HFF-Myc (cell line): Measurements from ENCODE around the gene CFD.

Experiments
- DNase-seq: peaks from one replicate; pipeline ENCODE4 v3.0.0-alpha.2; 2011; ENCODE audit warnings: low read depth; ENCODE audit errors: extremely low read depth
- H3K4me3 ChIP-seq: replicated peaks from 2 replicates; pipeline ENCODE4 v1.5.1; 2011; ENCODE audit warnings: low read depth, mild to moderate bottlenecking, control low read depth, low read length
- TF ChIP-seq, protein P1 (sequence below): IDR thresholded peaks from 2 replicates; pipeline ENCODE4 v1.5.1; 2012; ENCODE audit warnings: mild to moderate bottlenecking, low read depth, low read length, control low read depth; ENCODE audit errors: missing control alignments

CFD gene

DNA sequence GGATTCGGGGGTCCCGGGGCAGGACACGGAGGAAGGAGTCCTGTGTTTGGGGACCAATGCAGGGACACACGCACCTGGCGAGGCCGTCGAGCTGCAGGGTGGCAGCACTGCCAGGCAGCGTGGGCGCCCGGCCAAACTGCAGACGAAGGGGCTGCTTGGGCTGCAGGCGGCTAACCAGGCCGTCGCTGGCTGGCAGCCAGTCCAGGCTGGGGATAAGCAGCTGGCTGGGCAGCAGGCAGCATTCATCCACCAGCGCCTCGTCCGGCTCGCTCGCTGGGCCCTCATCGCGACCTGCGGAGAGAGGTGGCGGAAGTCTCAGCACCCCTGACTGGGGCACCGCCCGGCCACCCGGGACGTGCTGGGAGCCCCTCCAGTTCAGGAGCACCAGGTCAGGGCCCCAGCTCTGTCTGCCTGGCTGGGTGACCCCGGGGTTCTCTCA, 11.5 kb downstream of the CFD start:
- no peak overlapping the region for H3K4me3 ChIP-seq
- no peak for DNase-seq
- TF ChIP-seq, protein P1, sequence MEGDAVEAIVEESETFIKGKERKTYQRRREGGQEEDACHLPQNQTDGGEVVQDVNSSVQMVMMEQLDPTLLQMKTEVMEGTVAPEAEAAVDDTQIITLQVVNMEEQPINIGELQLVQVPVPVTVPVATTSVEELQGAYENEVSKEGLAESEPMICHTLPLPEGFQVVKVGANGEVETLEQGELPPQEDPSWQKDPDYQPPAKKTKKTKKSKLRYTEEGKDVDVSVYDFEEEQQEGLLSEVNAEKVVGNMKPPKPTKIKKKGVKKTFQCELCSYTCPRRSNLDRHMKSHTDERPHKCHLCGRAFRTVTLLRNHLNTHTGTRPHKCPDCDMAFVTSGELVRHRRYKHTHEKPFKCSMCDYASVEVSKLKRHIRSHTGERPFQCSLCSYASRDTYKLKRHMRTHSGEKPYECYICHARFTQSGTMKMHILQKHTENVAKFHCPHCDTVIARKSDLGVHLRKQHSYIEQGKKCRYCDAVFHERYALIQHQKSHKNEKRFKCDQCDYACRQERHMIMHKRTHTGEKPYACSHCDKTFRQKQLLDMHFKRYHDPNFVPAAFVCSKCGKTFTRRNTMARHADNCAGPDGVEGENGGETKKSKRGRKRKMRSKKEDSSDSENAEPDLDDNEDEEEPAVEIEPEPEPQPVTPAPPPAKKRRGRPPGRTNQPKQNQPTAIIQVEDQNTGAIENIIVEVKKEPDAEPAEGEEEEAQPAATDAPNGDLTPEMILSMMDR, result no peak

GRCh38 chr19:871446-872265, 12.2 kb downstream of the CFD start:
- H3K4me3 ChIP-seq, result no peak overlapping the region
- TF ChIP-seq, protein P1, result no peak
- DNase-seq, result no peak

DNA sequence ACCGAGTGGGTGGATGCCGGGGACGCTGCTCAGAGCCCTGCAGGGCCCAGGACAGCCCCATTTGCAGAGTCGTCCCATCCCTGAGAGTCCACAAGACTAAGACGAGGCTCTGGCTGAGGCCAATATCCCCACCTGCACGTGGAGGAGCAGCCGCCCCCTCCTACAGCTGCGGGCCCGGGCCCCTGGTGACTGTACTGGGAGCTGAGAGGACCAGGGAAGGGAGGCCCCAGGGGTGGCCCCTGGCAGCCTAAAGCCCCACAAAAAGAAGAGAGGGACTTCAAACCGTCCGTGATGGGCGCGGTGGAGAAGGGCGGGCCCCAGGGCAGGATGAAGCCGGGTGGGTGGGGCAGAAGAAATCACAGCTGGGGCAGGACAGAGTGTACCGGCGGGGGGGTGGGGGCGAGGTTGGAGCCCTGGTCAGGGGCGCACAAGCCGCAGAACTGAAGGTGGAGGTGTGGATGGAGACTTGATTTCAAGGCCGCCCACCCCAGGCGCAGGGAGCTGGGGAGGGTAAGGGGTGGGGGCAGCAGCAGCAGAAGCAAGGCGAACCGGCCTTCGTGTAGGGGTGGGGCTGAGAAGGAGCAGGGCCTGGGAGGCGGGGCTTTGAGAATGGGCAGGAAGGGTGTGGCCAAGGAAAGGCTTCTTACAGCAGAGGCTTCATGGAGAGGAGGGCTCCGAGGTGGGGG, 12.9 kb downstream of the CFD start:
- no peak for DNase-seq
- H3K4me3 ChIP-seq, result no peak overlapping the region
- TF ChIP-seq, protein P1, result no peak

DNA sequence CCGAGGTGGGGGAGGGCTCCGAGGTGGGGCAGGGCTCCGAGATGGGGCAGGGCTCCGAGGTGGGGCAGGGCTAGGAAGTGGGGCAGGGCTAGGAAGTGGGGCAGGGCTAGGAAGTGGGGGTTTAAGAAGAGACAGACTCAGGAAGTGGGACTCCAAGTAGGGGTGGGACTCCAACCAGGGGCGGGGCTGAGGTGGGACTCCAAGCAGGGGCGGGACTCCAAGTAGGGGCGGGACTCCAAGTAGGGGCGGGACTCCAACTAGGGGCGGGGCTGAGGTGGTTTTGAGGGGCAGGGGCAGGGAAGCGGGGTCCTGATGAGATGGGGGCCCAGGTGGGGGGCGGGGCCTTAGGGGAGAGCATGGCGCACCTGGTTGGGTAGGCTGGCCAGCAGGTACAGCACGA, 13.6 kb downstream of the CFD start:
- no peak for DNase-seq
- H3K4me3 ChIP-seq, result no peak overlapping the region
- TF ChIP-seq, protein P1, result no peak

DNA sequence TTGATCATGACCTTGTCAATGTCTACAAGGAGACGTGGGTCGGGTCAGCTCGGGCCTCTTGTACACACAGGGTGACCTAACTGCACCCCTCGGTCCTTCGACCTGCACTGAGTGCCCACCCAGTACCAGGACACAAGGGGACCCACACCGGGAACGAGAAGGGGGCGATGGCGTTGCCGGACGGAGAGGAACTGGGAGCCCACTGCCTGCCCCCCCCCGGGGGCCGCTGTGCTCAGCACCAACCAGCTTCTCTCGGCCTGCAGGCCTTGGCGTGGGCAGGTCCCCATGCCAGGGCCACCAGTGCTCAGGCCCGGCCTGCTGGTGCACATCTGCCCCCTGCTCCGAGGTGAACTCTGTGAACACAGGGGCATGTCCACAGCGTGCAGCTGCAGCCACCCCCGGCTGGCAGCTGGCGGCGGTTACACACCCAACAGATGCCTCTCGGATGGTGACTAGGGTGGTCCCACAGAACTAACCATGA, 14.1 kb downstream of the CFD start:
- DNase-seq, result no peak
- TF ChIP-seq, protein P1, result no peak
- H3K4me3 ChIP-seq, result no peak overlapping the region

GRCh38 chr19:875265-875879, 15.9 kb downstream of the CFD start:
- TF ChIP-seq, protein P1, result no peak
- no peak for DNase-seq
- no peak overlapping the region for H3K4me3 ChIP-seq
